ENCODE results near the gene SHC3. TPM values are rescaled to one million over a fixed set of nuclear protein-coding genes. Genes with fewer than 3 reads are reported as not detected.

SHC3 gene
- total RNA-seq, 2 experiments from 2014 or later = 0.03 TPM; not detected in 1

GRCh38 chr9:89080193-89080592 is 98.4 kb downstream of the SHC3 start:
- no TSS peak for BruUV-seq (replicated peaks)
- H2AFZ ChIP-seq (ENCODE audit: low read length) = no peak overlapping the region
- no peaks in the 10 kb centered on the region for H3K4me1 ChIP-seq (ENCODE audit: insufficient read depth, low read length, poor library complexity, severe bottlenecking)
- H4K20me1 ChIP-seq (ENCODE audit: insufficient read depth, low read length) = no peaks in the 10 kb centered on the region
- no peaks in the 10 kb centered on the region for H3K9me3 ChIP-seq (ENCODE audit: low read length)
- no peak overlapping the region for H3K4me3 ChIP-seq (ENCODE audit: low read depth, low read length, poor library complexity, severe bottlenecking)
- intact Hi-C loops (cut with micrococcal nuclease; ENCODE audit: unreplicated experiment) = no loop called here
- no peak for DNase-seq (ENCODE audit: low spot score)
- H3K9me2 ChIP-seq (ENCODE audit: insufficient read depth, low read length) = no peaks in the 10 kb centered on the region
- no peaks in the 10 kb centered on the region for H3K79me2 ChIP-seq (ENCODE audit: insufficient read depth, low read depth, low read length)
- POLR2A ChIA-PET = no interaction called here
- no peak overlapping the region for H3K4me2 ChIP-seq (ENCODE audit: low read length)
- CTCF ChIA-PET (ENCODE audit: unreplicated experiment) = no interaction called here
- TF ChIP-seq EZH2phosphoT487 (IDR thresholded peaks at IDR 0.05; ENCODE audit: borderline replicate concordance, low read depth, low read length) = no peak
- TF ChIP-seq CTCF (conservative IDR thresholded peaks at IDR 0.05; ENCODE audit: low read length) = no peak
- H3K36me3 ChIP-seq (ENCODE audit: insufficient read depth, low read length) = no peaks in the 10 kb centered on the region
- H3K27ac ChIP-seq (ENCODE audit: low read depth, low read length, poor library complexity, severe bottlenecking) = no peak overlapping the region

- BruUV-seq (replicated peaks) = no TSS peak
- no peaks in the 10 kb centered on the region for H3K4me1 ChIP-seq (ENCODE audit: insufficient read depth, low read length, poor library complexity, severe bottlenecking)
- H3K9me3 ChIP-seq (ENCODE audit: low read length) = no peaks in the 10 kb centered on the region
- no peaks in the 10 kb centered on the region for H3K79me2 ChIP-seq (ENCODE audit: insufficient read depth, low read depth, low read length)
- no peaks in the 10 kb centered on the region for H4K20me1 ChIP-seq (ENCODE audit: insufficient read depth, low read length)
- no peak overlapping the region for H3K4me3 ChIP-seq (ENCODE audit: low read depth, low read length, poor library complexity, severe bottlenecking)
- intact Hi-C loops (cut with micrococcal nuclease; ENCODE audit: unreplicated experiment) = no loop called here
- no peak for DNase-seq (ENCODE audit: low spot score)
- H3K9me2 ChIP-seq (ENCODE audit: insufficient read depth, low read length) = no peaks in the 10 kb centered on the region
- no peak overlapping the region for H2AFZ ChIP-seq (ENCODE audit: low read length)
- ChIA-PET CTCF (ENCODE audit: unreplicated experiment) (no interaction called here), POLR2A (interaction anchor here (1.6 kb wide), 1 partner anchor 20 kb away, joined by 3 read pairs; no protein-coding TSS in a partner anchor)
- no peaks in the 10 kb centered on the region for H3K36me3 ChIP-seq (ENCODE audit: insufficient read depth, low read length)
- H3K27ac ChIP-seq (ENCODE audit: low read depth, low read length, poor library complexity, severe bottlenecking) = no peak overlapping the region
- TF ChIP-seq EZH2phosphoT487 (IDR thresholded peaks at IDR 0.05; ENCODE audit: borderline replicate concordance, low read depth, low read length) (no peak), CTCF (conservative IDR thresholded peaks at IDR 0.05; ENCODE audit: low read length) (no peak)
- H3K4me2 ChIP-seq (ENCODE audit: low read length) = no peak overlapping the region
Measured at GRCh38 chr9:89079391-89079790, 99.2 kb downstream of the SHC3 start.

GRCh38 chr9:89078860-89079259 is 99.8 kb downstream of the SHC3 start:
- no TSS peak for BruUV-seq (replicated peaks)
- Histone ChIP-seq H3K36me3 (ENCODE audit: insufficient read depth, low read length) (no peaks in the 10 kb centered on the region), H3K27ac (ENCODE audit: low read depth, low read length, poor library complexity, severe bottlenecking) (no peak overlapping the region), H3K4me2 (ENCODE audit: low read length) (no peak overlapping the region), H3K4me3 (ENCODE audit: low read depth, low read length, poor library complexity, severe bottlenecking) (no peak overlapping the region), H4K20me1 (ENCODE audit: insufficient read depth, low read length) (no peaks in the 10 kb centered on the region), H2AFZ (ENCODE audit: low read length) (no peak overlapping the region), H3K9me3 (ENCODE audit: low read length) (no peaks in the 10 kb centered on the region), H3K9me2 (ENCODE audit: insufficient read depth, low read length) (no peaks in the 10 kb centered on the region), H3K79me2 (ENCODE audit: insufficient read depth, low read depth, low read length) (no peaks in the 10 kb centered on the region), H3K4me1 (ENCODE audit: insufficient read depth, low read length, poor library complexity, severe bottlenecking) (no peaks in the 10 kb centered on the region)
- ChIA-PET POLR2A (interaction anchor here (1.6 kb wide), 1 partner anchor 20 kb away, joined by 3 read pairs; no protein-coding TSS in a partner anchor), CTCF (ENCODE audit: unreplicated experiment) (no interaction called here)
- DNase-seq (ENCODE audit: low spot score) = no peak
- TF ChIP-seq CTCF (conservative IDR thresholded peaks at IDR 0.05; ENCODE audit: low read length) (no peak), EZH2phosphoT487 (IDR thresholded peaks at IDR 0.05; ENCODE audit: borderline replicate concordance, low read depth, low read length) (no peak)
- intact Hi-C loops (cut with micrococcal nuclease; ENCODE audit: unreplicated experiment) = no loop called here
